SH-SY5Y (cell line): ENCODE data around the gene SLC16A9.

ENCODE experiments used
- GATA2 ChIP-seq: IDR thresholded peaks from 2 replicates; pipeline ENCODE4 v1.6.1; 2011; ENCODE audit warnings: mild to moderate bottlenecking, low read depth, low read length
- GATA3 ChIP-seq: IDR thresholded peaks from 2 replicates; pipeline ENCODE4 v1.6.1; 2011; ENCODE audit warnings: low read depth, mild to moderate bottlenecking, low read length, moderate library complexity

Gene SLC16A9

DNA sequence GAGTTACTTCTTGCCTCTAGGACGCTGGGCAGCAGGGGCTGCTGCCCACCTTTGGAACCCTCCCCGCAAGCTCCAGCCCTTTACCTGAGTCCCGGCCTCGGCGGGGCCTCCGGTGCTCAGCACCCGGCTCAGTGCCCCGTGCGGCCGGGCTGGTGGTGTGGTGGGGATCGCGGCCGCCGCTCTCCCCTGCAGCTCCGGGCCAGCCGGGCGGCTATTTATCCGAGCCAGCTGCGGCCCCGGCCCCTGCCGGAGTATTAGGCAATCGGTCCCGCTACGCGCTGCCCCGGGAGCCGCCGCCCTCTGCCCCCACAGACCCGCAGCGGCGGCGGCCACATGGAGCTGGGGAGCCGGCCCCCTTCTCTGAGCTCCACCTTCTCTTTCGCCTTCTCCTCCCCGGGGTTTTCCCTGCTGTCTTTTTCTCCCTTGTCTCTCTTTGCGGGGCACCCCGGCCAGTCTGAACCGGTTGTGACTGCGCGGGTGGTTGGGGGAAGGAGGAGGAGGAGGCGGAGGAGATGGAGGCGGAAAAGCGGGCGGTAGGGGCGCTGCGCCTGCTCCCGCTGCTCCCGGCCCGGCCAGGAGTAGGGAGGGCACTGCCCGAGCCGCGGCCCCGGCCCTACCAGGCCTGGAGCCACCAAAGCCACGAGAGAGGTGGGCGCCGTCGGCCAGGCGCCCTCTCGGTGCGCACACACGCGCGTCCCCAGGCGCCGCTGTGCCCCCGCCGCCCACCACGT lies at the start of gene SLC16A9:
Gene SLC16A9, minus strand, starts transcription at position 456 of the 731 bp plus-strand sequence. CDS start 25,559 bp downstream, outside the sequence.
- TF ChIP-seq GATA3: no peak
- TF ChIP-seq GATA2: no peak

DNA sequence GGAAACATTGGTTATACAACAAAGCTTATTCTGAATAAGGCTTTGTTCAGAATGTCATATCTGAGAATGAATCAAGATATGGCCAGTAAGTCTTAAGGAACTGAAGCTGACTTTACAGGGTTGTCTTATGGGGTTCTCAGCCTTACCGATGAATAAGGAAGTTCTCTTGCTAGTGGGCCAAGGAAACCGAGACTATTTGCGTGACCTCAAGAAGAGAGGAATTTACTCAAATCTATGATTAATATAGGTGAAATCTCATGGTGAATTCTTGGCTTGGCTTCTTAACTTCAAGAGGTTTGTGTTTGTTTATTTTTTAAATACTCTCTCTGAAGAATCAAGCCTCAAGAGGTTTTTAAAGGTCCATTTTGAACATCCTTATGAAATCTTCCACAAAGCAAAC lies 48.3 kb upstream of the SLC16A9 start:
- no peak for TF ChIP-seq GATA3
- no peak for TF ChIP-seq GATA2

GRCh38 chr10:59754951-59755350 lies 45.3 kb upstream of the SLC16A9 start:
- no peak for TF ChIP-seq GATA2
- TF ChIP-seq GATA3: no peak

- TF ChIP-seq GATA2 (no peak), GATA3 (no peak)
Measured at GRCh38 chr10:59753267-59753666, 43.6 kb upstream of the SLC16A9 start, which contains the start of gene MRLN. TSS of gene MRLN (minus strand) at chr10:59753455.

- TF ChIP-seq GATA2 (no peak), GATA3 (no peak)
Measured at GRCh38 chr10:59752278-59752940, 42.8 kb upstream of the SLC16A9 start.

DNA sequence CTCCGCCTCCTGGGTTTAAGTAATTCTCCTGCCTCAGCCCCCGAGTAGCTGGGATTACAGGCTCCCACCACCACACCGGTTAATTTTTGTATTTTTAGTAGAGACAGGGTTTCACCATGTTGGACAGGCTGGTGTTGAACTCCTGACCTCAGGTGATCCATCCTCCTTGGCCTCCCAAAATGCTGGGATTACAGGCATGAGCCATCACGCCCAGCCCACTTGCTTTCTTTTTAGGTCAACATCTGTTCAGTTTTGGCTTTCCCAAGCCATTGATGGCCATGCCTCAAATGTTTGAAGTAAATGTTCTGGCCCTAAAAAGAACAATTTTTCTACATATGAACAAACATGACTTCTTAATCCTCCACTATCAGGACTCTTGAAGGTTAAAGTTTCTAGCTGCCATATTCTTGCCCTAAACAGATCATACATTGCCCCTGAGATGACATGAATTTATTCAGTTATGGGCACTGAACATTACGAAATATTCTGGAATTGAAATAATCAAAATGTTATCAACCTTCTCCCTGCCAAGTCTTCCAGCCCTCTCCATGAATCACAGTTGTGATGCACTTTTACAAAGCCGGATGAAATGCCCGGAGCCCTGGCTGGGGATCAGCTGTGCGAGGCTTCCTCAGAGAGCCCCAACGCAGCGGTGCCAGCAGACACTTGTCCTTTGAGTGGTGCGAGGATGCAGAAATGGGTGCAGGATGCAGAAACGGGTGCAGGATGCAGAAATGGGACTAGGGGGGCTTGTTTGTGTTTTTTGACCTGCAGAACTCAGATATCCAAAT lies 40.7 kb upstream of the SLC16A9 start:
- TF ChIP-seq GATA2 (no peak), GATA3 (no peak)

DNA sequence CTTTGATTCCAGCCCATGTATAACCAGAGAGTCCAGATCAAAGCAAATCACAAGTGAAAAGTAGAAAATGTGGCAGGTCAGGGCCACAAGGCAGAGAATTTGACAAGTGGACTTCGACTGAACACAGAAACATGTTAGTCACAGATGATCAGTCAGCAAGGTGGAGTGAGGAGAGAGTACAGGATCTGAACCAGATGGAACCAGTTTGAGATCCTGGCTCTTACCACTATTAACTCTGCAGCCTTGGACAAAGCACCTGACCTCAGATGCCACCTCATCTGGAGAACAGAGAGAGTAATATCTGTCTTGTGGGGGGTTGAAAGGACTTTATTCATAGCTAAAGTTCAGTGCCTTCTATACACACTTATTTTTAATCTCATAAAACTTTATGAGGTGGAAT lies 39.2 kb upstream of the SLC16A9 start:
- TF ChIP-seq GATA3 (no peak), GATA2 (no peak)

DNA sequence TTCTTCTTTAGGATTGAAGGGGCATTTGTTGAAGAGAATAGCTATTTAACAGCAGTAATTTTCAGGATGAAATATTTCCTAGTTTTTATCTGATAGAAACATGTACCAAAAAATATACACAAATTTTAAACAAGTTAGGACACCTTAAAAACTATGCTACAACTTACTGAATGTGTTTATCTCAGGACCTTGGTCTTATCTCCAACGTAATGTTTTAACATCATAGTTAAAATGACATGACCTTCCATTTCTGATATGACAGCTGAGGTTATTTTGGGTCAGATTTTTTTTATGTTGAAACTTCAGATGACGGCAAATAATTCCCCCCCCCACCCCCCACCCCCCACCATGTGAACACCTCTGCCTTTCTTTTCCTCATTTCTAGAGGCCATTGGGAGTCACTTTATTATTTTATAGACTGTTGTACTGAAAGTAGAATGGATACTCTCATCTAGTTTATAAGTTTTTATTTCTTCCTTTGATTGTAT lies 35.6 kb upstream of the SLC16A9 start:
- TF ChIP-seq GATA3: no peak
- TF ChIP-seq GATA2: no peak

GRCh38 chr10:59741583-59741982 lies 31.9 kb upstream of the SLC16A9 start:
- TF ChIP-seq GATA3 (no peak), GATA2 (no peak)

DNA sequence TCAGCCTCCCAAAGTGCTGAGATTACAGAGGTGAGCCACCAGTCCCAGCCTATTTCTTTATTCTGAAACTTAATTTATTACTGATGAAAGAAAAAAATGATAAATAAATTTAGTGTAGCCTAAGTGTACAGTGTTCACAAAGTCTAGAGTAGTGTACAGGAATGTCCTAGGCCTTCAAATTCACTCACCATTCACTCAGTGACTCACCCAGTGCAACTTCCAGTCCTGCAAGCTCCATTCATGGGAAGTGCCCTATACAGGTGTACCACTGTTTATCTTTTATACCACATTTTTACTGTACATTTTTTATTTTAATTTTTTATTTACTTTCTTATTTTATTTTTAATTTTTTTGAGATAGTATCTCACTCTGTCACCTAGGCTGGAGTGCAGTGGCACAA lies 31.4 kb upstream of the SLC16A9 start:
- no peak for TF ChIP-seq GATA2
- no peak for TF ChIP-seq GATA3

- TF ChIP-seq GATA2: no peak
- no peak for TF ChIP-seq GATA3
Measured at GRCh38 chr10:59736749-59737148, 27.1 kb upstream of the SLC16A9 start.

- TF ChIP-seq GATA2: no peak
- no peak for TF ChIP-seq GATA3
Measured at GRCh38 chr10:59735296-59735695, 25.6 kb upstream of the SLC16A9 start.

DNA sequence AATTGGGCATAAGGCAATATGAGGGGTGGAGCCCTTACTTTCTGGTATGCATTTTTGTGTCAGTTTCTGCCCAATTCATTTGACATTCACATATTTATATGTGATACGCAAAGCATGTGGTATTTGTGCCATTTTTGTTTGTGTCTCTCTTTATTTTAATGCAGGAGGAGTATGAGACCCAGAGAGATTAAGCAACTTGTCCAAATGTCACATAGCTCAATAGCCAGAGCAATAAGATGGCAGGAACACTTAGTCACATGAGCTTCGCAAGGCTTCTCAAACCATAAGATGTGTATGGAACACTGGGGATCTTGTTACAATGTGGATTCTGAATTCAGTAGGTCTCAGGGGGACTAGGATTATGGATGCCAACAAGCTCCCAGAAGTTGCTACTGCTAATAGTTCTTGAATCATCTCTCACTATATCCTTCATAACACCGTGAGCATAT lies 24.4 kb upstream of the SLC16A9 start:
- TF ChIP-seq GATA2 (no peak), GATA3 (no peak)
